Measurements from ENCODE around the gene SNTG2. TPM values are rescaled to one million over a fixed set of nuclear protein-coding genes. Genes with fewer than 3 reads are reported as not detected.

The SNTG2 gene
- total and polyA plus RNA-seq, 10 of the 15 experiments (the other 5 are each of a cell fraction or from before 2014, with no cell fraction given), result not detected

DNA sequence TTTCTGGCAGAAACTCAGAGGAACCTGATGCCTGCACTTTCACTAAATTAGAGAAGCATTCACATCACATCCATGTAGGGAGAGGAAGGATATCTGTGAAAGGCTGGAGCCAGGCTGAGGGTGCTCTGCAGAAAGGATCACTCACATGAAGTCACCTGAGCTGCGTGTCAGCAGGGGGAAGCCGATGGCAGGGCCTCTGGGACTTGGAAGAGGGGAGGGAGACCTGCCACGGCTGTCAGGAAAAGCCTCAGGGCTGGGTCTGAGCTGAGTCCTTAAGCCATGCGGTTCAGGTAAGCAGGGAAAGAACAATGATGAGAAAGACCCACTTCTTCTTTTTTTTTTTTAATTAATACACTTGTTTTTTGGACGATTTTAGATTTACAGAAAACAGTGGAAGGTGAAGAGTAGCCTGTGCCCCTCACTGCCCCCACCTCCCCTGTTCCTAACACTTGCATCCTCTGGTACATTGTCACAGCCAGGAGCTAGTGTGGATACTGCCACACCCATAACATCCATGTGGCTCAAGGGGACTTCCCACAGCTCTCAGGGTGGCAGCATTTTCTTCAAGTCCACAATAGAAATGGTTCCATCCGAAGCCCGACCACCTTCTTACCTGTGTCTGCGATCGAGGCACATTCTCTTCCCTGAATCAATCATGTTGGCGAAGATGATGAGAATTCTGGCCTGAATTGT lies 306.1 kb downstream of the SNTG2 start:
- SMC1A ChIA-PET (ENCODE audit: uncharacterized antibody, unreplicated experiment), result interaction anchor here (0.6 kb wide), 1 partner anchor 62 kb away, joined by 5 read pairs; no protein-coding TSS in a partner anchor
- FAIRE-seq, result no peak
- H3K9me3 ChIP-seq (replicated peaks; ENCODE audit: control insufficient read depth, insufficient read depth, low read length), result no peaks in the 10 kb centered on the region
- no peak for DNase-seq (ENCODE audit: low read depth, low spot score)
- RAD21 ChIA-PET (ENCODE audit: unreplicated experiment), result no interaction called here
- intact Hi-C loops (cut with micrococcal nuclease; ENCODE audit: unreplicated experiment) (no loop called here), in situ Hi-C loops (cut with MboI) (no loop called here)
- no peak overlapping the region for H3K9ac ChIP-seq (ENCODE audit: control insufficient read depth, insufficient read depth, low read length)
- H3K4me1 ChIP-seq (ENCODE audit: control insufficient read depth, insufficient read depth, low read length), result no peaks in the 10 kb centered on the region
- no peak overlapping the region for H3K4me2 ChIP-seq (ENCODE audit: control insufficient read depth, insufficient read depth)
- H3K79me2 ChIP-seq (ENCODE audit: control insufficient read depth, insufficient read depth, low read length), result no peaks in the 10 kb centered on the region
- BruUV-seq (replicated peaks), result no TSS peak
- POLR2A ChIA-PET, result no interaction called here
- no peak overlapping the region for H3K4me3 ChIP-seq
- no peaks in the 10 kb centered on the region for H3K36me3 ChIP-seq (ENCODE audit: control insufficient read depth in 2 of 2, insufficient read depth in 2 of 2, low read length in 1 of 2)
- no peak overlapping the region for H2AFZ ChIP-seq (ENCODE audit: control insufficient read depth, low read depth, low read length)
- 33% methylated on average over 9 of the region's 10 CpGs for WGBS (ENCODE audit: insufficient coverage, insufficient replicate concordance, low lambda C conversion rate, missing lambda C conversion rate)
- H3K27me3 ChIP-seq (replicated peaks in 1 of 2; ENCODE audit: control insufficient read depth in 2 of 2, insufficient read depth in 2 of 2, low read length in 1 of 2), result no peaks in the 10 kb centered on the region
- H3K27ac ChIP-seq (ENCODE audit: control insufficient read depth, insufficient read depth), result no peak overlapping the region
- no peak for ATAC-seq
- no peaks in the 10 kb centered on the region for H4K20me1 ChIP-seq (ENCODE audit: control insufficient read depth, insufficient read depth)
- CTCF ChIA-PET, result interaction anchor here (1.0 kb wide), 1 partner anchor 9 kb away, joined by 3 read pairs; no protein-coding TSS in a partner anchor
- no peak for TF ChIP-seq IKZF2 (IDR thresholded peaks at IDR 0.05)
- no peak for TF ChIP-seq ASH2L (IDR thresholded peaks at IDR 0.05; ENCODE audit: borderline replicate concordance, low read depth)
- TF ChIP-seq, protein P1, sequence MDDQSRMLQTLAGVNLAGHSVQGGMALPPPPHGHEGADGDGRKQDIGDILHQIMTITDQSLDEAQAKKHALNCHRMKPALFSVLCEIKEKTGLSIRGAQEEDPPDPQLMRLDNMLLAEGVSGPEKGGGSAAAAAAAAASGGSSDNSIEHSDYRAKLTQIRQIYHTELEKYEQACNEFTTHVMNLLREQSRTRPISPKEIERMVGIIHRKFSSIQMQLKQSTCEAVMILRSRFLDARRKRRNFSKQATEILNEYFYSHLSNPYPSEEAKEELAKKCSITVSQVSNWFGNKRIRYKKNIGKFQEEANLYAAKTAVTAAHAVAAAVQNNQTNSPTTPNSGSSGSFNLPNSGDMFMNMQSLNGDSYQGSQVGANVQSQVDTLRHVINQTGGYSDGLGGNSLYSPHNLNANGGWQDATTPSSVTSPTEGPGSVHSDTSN (IDR thresholded peaks at IDR 0.05; ENCODE audit: insufficient replicate concordance, low read depth, low read length), result no peak
- no peak for TF ChIP-seq LARP7 (IDR thresholded peaks at IDR 0.05)
- no peak for TF ChIP-seq FOXM1 (IDR thresholded peaks at IDR 0.05; ENCODE audit: low read depth, low read length)

DNA sequence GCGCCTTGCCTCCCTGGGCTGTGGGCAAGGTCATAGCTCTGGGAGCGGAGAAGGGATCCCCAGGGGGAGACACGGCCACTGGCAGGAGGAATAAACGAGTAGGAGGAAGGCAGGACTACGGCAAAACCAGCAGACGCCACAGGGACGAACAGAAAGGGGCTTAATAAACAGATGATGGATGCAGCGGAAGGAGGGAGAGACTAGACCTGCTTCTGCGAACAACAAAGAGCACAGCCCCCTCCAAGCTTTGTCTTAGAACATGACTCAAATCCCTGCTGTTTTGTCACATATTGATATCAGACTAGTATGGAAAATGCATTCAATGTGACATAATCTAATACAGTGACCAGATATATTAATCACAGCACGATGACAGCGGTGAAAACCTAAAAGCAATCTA lies 306.7 kb downstream of the SNTG2 start:
- 47% methylated on average over 11 of the region's 11 CpGs for WGBS (ENCODE audit: insufficient coverage, insufficient replicate concordance, low lambda C conversion rate, missing lambda C conversion rate)
- ChIA-PET CTCF (no interaction called here), RAD21 (ENCODE audit: unreplicated experiment) (no interaction called here), POLR2A (no interaction called here), SMC1A (ENCODE audit: uncharacterized antibody, unreplicated experiment) (no interaction called here)
- intact Hi-C loops (cut with micrococcal nuclease; ENCODE audit: unreplicated experiment), result no loop called here
- H3K9me3 ChIP-seq (replicated peaks; ENCODE audit: control insufficient read depth, insufficient read depth, low read length), result no peaks in the 10 kb centered on the region
- no TSS peak for BruUV-seq (replicated peaks)
- no peaks in the 10 kb centered on the region for H3K27me3 ChIP-seq (replicated peaks in 1 of 2; ENCODE audit: control insufficient read depth in 2 of 2, insufficient read depth in 2 of 2, low read length in 1 of 2)
- no peaks in the 10 kb centered on the region for H3K36me3 ChIP-seq (ENCODE audit: control insufficient read depth in 2 of 2, insufficient read depth in 2 of 2, low read length in 1 of 2)
- no peaks in the 10 kb centered on the region for H3K79me2 ChIP-seq (ENCODE audit: control insufficient read depth, insufficient read depth, low read length)
- no peak overlapping the region for H3K9ac ChIP-seq (ENCODE audit: control insufficient read depth, insufficient read depth, low read length)
- in situ Hi-C loops (cut with MboI), result no loop called here
- H3K27ac ChIP-seq (ENCODE audit: control insufficient read depth, insufficient read depth), result no peak overlapping the region
- DNase-seq (ENCODE audit: low read depth, low spot score) (no peak), ATAC-seq (no peak), FAIRE-seq (no peak)
- H2AFZ ChIP-seq (ENCODE audit: control insufficient read depth, low read depth, low read length), result no peak overlapping the region
- H4K20me1 ChIP-seq (ENCODE audit: control insufficient read depth, insufficient read depth), result no peaks in the 10 kb centered on the region
- no peak overlapping the region for H3K4me2 ChIP-seq (ENCODE audit: control insufficient read depth, insufficient read depth)
- H3K4me1 ChIP-seq (ENCODE audit: control insufficient read depth, insufficient read depth, low read length), result no peaks in the 10 kb centered on the region
- no peak overlapping the region for H3K4me3 ChIP-seq
- TF ChIP-seq, protein P2, sequence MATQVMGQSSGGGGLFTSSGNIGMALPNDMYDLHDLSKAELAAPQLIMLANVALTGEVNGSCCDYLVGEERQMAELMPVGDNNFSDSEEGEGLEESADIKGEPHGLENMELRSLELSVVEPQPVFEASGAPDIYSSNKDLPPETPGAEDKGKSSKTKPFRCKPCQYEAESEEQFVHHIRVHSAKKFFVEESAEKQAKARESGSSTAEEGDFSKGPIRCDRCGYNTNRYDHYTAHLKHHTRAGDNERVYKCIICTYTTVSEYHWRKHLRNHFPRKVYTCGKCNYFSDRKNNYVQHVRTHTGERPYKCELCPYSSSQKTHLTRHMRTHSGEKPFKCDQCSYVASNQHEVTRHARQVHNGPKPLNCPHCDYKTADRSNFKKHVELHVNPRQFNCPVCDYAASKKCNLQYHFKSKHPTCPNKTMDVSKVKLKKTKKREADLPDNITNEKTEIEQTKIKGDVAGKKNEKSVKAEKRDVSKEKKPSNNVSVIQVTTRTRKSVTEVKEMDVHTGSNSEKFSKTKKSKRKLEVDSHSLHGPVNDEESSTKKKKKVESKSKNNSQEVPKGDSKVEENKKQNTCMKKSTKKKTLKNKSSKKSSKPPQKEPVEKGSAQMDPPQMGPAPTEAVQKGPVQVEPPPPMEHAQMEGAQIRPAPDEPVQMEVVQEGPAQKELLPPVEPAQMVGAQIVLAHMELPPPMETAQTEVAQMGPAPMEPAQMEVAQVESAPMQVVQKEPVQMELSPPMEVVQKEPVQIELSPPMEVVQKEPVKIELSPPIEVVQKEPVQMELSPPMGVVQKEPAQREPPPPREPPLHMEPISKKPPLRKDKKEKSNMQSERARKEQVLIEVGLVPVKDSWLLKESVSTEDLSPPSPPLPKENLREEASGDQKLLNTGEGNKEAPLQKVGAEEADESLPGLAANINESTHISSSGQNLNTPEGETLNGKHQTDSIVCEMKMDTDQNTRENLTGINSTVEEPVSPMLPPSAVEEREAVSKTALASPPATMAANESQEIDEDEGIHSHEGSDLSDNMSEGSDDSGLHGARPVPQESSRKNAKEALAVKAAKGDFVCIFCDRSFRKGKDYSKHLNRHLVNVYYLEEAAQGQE (IDR thresholded peaks at IDR 0.05; ENCODE audit: low read depth, low read length), result no peak
- no peak for TF ChIP-seq GATAD2B (conservative IDR thresholded peaks at IDR 0.05; ENCODE audit: low read depth)
- TF ChIP-seq ESRRA (IDR thresholded peaks at IDR 0.05; ENCODE audit: low read length), result no peak
- TF ChIP-seq ZNF24 (IDR thresholded peaks at IDR 0.05), result no peak
- TF ChIP-seq, protein P3, sequence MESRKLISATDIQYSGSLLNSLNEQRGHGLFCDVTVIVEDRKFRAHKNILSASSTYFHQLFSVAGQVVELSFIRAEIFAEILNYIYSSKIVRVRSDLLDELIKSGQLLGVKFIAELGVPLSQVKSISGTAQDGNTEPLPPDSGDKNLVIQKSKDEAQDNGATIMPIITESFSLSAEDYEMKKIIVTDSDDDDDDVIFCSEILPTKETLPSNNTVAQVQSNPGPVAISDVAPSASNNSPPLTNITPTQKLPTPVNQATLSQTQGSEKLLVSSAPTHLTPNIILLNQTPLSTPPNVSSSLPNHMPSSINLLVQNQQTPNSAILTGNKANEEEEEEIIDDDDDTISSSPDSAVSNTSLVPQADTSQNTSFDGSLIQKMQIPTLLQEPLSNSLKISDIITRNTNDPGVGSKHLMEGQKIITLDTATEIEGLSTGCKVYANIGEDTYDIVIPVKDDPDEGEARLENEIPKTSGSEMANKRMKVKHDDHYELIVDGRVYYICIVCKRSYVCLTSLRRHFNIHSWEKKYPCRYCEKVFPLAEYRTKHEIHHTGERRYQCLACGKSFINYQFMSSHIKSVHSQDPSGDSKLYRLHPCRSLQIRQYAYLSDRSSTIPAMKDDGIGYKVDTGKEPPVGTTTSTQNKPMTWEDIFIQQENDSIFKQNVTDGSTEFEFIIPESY (IDR thresholded peaks at IDR 0.05), result no peak
- TF ChIP-seq ZNF274 (IDR thresholded peaks at IDR 0.05; ENCODE audit: insufficient read depth, insufficient read length), result no peak
